ENCODE data around the gene XKR7. TPM values are rescaled to one million over a fixed set of nuclear protein-coding genes. Genes with fewer than 3 reads are reported as not detected.
"Not testable (repeated sequence)": the region's sequence is repeated elsewhere in the genome, so short reads cannot be mapped to it uniquely, and the experiment has no call there.

Gene XKR7, protein sequence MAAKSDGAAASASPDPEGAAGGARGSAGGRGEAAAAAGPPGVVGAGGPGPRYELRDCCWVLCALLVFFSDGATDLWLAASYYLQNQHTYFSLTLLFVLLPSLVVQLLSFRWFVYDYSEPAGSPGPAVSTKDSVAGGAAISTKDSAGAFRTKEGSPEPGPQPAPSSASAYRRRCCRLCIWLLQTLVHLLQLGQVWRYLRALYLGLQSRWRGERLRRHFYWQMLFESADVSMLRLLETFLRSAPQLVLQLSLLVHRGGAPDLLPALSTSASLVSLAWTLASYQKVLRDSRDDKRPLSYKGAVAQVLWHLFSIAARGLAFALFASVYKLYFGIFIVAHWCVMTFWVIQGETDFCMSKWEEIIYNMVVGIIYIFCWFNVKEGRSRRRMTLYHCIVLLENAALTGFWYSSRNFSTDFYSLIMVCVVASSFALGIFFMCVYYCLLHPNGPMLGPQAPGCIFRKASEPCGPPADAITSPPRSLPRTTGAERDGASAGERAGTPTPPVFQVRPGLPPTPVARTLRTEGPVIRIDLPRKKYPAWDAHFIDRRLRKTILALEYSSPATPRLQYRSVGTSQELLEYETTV
- not detected for total RNA-seq

DNA sequence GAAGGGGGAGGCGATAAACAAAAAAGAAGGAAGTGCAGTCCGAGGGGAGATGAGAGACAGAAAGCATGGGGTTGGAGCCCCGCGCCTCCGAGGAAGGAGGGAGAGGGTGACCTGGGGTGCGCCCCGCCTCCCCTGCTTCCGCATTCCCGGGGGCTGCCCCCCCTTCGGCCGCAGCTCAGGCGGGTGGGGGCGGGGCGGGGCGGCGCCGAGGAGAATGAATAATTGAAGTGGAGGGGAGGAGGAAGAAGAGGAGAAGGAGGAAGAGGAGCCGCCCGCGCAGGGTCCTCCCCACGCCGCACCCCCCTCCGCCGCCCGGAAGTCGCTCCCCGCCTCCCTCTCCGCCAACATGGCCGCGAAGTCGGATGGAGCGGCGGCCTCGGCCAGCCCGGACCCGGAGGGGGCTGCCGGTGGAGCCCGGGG, at the start of gene XKR7:
Gene XKR7 (plus strand): TSS at position 322 of the 420 bp plus-strand sequence. CDS start 25 bp downstream, at position 347.
- peak within 1 kb of the TSS; percentile 73 for H3K4me3 Mint-ChIP-seq
- H3K36me3 Mint-ChIP-seq: no peaks in the 10 kb centered on the region
- DNase-seq (no peak), ATAC-seq (peak; percentile 37)
- H3K27ac Mint-ChIP-seq: no peak within 1 kb of the TSS
- H3K27me3 Mint-ChIP-seq: peaks cover 48% of the 10 kb centered on the region
- H3K9me3 Mint-ChIP-seq (ENCODE audit: low read depth): no peaks in the 10 kb centered on the region
- peaks cover 7% of the 10 kb centered on the region for H3K4me1 Mint-ChIP-seq
- CTCF ChIA-PET: interaction anchor here (1.0 to 2.6 kb wide), 2 partner anchors 16 to 63 kb away, joined by 3 to 16 read pairs; partner anchors contain the start of gene PDRG1

DNA sequence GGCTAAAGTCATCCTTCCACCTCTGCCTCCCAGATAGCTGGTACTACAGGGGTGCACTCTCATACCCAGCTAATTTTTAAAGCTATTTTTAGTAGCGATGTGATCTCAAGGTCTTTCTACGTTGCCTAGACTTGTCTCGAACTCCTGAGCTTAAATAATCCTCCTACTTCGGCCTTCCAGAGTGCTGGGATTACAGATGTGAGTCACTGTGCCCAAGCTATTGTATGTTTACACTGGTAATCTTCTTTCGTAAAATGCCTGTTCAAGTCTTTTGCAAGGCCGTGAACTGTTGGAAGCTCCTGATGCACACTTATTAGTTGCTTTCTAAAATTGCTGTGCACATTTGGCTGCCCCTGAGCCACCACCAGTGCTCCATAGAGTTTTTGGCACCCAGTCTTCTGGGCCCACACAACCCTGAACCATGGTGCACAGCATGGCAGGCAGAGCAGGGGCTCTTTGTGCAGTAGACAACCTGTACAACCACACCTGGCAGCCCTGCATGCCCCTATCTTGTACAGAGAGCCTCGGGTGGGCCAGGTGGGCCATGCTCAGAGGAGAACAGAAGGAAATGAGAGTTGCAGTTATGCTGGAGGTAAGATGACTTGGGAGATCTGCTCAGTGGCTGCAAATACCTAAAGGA, 49.4 kb upstream of the XKR7 start:
- peaks cover 19% of the 10 kb centered on the region for H3K27me3 Mint-ChIP-seq
- H3K4me3 Mint-ChIP-seq: no peak overlapping the region
- H3K36me3 Mint-ChIP-seq: no peaks in the 10 kb centered on the region
- DNase-seq: no peak
- CTCF ChIA-PET: interaction anchor here (0.6 to 1.2 kb wide), 3 partner anchors 15 to 168 kb away, joined by 3 to 4 read pairs (median 3); no protein-coding TSS in a partner anchor
- no peak overlapping the region for H3K27ac Mint-ChIP-seq
- no peak for ATAC-seq
- H3K9me3 Mint-ChIP-seq (ENCODE audit: low read depth): no peaks in the 10 kb centered on the region
- no peaks in the 10 kb centered on the region for H3K4me1 Mint-ChIP-seq

DNA sequence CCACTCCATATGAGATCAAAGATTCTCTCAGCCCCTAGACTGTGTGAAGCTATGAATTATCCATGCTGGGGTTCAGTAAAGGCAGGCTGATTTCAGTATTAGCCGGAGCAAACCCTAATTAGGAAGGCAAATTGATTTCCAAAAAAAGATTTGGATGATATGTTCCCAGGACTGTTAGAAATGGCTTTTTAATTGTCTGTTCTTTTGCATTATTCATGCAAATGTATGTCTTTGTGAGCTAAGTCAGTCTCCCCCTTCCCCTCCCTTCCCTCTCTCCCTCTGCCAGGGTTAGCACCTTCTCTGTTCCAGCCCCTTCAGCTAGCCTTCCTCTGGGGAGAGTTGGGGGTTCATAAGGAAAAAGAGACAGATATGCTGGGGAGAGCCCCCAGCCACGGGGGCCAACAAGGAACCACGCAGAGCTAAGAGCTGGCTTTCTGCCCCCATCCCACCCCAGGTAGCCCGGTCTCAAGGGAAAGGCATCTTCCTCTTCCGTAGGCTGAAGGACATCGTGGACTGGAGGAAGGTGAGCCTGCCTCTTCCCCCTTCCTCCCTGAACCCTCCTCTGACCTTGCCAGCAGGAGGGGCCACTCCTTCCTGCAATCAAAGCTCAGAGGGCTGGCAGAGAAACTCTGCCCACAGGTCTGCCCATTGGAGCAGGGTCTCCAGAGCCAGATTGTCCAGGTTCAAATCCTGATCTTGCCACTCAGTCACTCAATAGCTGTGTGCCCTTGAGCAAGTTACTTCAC, 48.4 kb upstream of the XKR7 start:
- Mint-ChIP-seq H3K27me3 (peaks cover 19% of the 10 kb centered on the region), H3K4me3 (no peak overlapping the region), H3K27ac (no peak overlapping the region), H3K36me3 (no peaks in the 10 kb centered on the region), H3K9me3 (ENCODE audit: low read depth) (no peaks in the 10 kb centered on the region), H3K4me1 (no peaks in the 10 kb centered on the region)
- DNase-seq: no peak
- CTCF ChIA-PET: interaction anchor here (1.0 to 1.2 kb wide), 2 partner anchors 16 to 67 kb away, joined by 3 to 6 read pairs; no protein-coding TSS in a partner anchor
- no peak for ATAC-seq

DNA sequence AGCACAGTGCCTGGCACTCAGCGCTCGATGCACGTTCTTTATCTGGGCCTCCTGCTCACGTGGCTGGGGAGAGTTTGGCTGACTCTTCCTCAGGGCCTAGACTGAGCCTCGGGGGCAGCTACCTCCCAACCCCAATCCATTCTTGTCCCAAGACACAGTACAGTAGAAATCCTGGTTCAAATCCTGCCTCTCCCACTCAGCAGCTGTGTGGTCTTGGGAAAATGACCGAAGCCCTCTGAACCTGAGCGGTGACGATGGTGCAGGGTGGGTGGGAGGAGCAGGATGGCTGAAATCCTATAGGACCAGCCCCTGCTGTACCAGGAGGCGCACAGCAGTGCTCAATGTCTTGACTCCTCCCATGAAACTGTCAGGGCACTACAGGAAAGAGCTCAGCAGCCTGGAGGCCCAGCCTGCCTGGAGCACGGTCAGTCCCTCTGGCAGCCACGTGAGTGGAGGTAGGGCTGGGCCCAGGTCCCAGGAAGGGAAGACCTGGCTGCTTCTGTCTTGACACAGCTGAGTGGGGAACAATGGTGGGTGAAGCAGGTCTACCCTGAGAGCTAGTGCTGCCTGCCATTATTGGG, 47.6 kb upstream of the XKR7 start:
- Mint-ChIP-seq H3K4me1 (no peaks in the 10 kb centered on the region), H3K27me3 (peaks cover 19% of the 10 kb centered on the region), H3K27ac (no peak overlapping the region), H3K36me3 (no peaks in the 10 kb centered on the region), H3K4me3 (no peak overlapping the region), H3K9me3 (ENCODE audit: low read depth) (no peaks in the 10 kb centered on the region)
- DNase-seq (no peak), ATAC-seq (no peak)
- CTCF ChIA-PET: no interaction called here

DNA sequence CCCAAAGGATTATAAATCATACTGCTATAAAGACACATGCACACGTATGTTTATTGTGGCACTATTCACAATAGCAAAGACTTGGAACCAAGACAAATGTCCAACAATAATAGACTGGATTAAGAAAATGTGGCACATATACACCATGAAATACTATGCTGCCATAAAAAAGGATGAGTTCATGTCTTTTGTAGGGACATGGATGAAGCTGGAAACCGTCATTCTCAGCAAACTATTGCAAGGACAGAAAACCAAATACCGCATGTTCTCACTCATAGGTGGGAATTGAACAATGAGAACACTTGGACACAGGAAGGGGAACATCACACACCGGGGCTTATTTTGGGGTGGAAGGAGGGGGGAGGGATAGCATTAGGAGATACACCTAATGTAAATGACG, 46.5 kb upstream of the XKR7 start:
- peaks cover 24% of the 10 kb centered on the region for H3K27me3 Mint-ChIP-seq
- ATAC-seq; H3K9me3 Mint-ChIP-seq (ENCODE audit: low read depth); DNase-seq; H3K4me3 Mint-ChIP-seq; H3K27ac Mint-ChIP-seq; H3K4me1 Mint-ChIP-seq; CTCF ChIA-PET; H3K36me3 Mint-ChIP-seq: not testable (repeated sequence)

DNA sequence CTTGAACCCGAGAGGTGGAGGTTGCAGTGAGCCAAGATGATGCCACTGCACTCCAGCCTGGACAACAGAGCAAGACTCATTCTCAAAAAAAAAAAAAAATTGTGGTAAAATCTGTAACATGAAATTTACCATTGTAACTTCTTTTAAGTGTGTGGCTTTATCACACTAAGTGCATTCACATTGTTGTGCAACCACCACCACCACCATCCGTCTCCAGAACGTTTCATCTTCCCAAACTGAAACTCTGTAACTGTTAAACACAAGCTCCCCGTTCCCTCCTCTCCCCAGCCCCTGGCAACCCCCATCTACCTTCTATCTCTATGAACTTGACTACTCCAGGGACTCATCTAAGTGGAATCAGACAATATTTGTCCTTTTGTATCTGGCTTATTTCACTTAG, 45.8 kb upstream of the XKR7 start:
- Mint-ChIP-seq H3K27me3 (peaks cover 23% of the 10 kb centered on the region), H3K4me3 (no peak overlapping the region), H3K36me3 (no peaks in the 10 kb centered on the region), H3K9me3 (ENCODE audit: low read depth) (no peaks in the 10 kb centered on the region), H3K4me1 (no peaks in the 10 kb centered on the region), H3K27ac (no peak overlapping the region)
- no peak for DNase-seq
- ATAC-seq: no peak
- CTCF ChIA-PET: no interaction called here

DNA sequence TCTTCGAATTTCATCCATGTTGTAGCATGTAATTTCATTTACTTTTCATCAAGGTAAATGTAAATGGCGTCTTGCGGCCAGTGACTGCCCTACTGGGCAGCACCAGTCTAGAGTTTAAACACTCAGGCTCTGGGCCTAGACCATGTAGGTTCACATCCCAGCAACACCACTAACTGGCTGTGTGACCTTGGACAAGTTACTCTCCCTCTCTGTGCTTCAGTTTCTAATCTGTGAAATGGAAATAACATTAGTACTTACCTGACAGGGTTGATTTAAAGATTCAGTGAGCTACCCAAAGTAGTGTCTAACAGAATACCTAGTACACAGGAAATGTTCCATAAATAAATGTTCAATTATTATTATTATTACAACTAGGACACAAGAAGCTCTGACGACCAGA, 45.4 kb upstream of the XKR7 start:
- Mint-ChIP-seq H3K4me3 (no peak overlapping the region), H3K27me3 (peaks cover 22% of the 10 kb centered on the region), H3K4me1 (no peaks in the 10 kb centered on the region), H3K9me3 (ENCODE audit: low read depth) (no peaks in the 10 kb centered on the region), H3K27ac (no peak overlapping the region), H3K36me3 (no peaks in the 10 kb centered on the region)
- ATAC-seq (no peak), DNase-seq (no peak)
- CTCF ChIA-PET: no interaction called here

DNA sequence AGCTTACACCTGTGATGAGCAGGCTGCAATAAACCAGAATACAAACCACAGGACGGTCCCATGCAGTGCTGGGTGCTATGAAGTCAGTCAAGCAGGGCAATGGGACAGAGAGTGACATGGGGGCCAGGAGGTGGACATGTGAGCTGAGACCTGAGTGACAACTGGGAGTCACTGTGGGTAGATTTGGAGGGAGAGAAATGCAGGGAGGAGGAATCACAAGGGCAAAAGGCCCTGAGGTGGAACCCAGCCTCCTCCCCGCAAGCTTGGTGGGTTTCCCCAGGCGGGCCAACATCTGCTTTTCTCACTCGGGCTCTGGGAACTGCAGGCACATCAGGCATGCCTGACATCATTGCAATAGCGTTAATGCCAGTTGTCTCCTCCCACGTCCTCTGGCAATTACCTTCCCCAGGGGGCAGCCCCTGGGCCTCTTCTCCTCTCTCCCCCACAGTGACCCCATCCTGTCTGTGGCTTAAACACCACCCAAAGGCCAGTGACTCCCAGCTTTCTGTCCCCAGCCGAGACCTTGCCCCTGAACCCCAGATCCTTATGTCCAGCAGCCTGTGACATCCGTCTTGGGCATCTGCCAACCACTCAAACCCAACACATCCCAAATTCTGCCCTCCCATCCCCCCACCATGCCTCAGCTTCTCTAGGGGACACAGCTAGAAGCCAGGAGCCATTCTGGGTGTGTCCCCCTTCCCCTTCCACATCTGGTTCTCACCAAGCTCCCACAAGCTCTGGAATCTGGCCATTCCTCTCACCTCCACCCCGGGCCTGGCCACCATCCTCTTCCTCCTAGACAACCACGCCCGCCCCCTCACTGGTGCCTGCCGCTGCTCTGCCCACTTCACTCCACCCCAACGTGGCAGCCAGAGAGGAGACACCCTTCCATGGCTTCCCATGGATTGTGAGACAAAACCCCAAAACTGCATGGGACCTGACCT, 44.3 kb upstream of the XKR7 start:
- no peak for ATAC-seq
- Mint-ChIP-seq H3K27ac (no peak overlapping the region), H3K9me3 (ENCODE audit: low read depth) (no peaks in the 10 kb centered on the region), H3K27me3 (peaks cover 21% of the 10 kb centered on the region), H3K36me3 (no peaks in the 10 kb centered on the region), H3K4me3 (no peak overlapping the region), H3K4me1 (no peaks in the 10 kb centered on the region)
- no peak for DNase-seq
- CTCF ChIA-PET: no interaction called here

DNA sequence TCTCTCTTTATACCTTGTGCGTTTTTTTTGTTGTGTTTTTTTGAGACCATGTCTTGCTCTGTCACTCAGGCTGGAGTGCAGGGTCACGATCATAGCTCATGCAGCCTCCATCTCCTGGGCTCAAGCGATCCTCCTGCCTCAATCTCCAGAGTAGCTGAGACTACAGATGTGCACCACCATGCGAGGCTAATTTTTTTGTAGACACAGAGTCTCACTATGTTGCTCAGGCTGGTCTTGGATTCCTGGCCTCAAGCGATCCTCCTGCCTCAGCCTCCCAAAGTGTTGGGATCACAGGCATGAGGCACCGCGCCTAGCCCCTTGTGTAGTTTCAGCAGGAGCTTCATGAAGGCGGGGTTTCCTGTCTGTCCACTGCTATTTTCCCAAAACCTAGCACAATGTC, 43.4 kb upstream of the XKR7 start:
- peaks cover 19% of the 10 kb centered on the region for H3K27me3 Mint-ChIP-seq
- H3K27ac Mint-ChIP-seq: no peak overlapping the region
- H3K4me1 Mint-ChIP-seq: no peaks in the 10 kb centered on the region
- no peak overlapping the region for H3K4me3 Mint-ChIP-seq
- ATAC-seq (no peak), DNase-seq (no peak)
- no peaks in the 10 kb centered on the region for H3K36me3 Mint-ChIP-seq
- no peaks in the 10 kb centered on the region for H3K9me3 Mint-ChIP-seq (ENCODE audit: low read depth)
- CTCF ChIA-PET: no interaction called here

DNA sequence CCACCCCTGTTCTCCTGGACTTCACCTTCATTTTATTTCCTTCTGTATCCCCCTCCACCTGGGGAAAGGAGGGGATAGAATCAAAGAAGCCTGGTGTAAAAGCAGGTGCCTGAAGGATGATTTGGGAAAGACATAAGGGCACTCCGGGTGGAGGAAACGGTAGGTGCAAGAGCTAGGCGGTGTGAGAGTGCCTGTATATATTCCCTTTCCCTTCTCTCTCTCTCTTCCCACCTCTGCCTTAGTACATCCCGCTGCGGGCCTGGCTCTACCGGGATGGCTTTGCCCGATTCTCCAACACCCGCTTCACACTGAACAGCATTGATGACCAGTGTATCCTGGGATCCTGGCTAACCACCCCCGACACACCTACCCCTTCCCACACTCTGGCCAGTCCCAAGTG, 42.3 kb upstream of the XKR7 start:
- CTCF ChIA-PET: no interaction called here
- Mint-ChIP-seq H3K27ac (no peak overlapping the region), H3K27me3 (peaks cover 20% of the 10 kb centered on the region), H3K4me3 (no peak overlapping the region), H3K9me3 (ENCODE audit: low read depth) (no peaks in the 10 kb centered on the region), H3K4me1 (no peaks in the 10 kb centered on the region), H3K36me3 (no peaks in the 10 kb centered on the region)
- ATAC-seq: no peak
- no peak for DNase-seq

DNA sequence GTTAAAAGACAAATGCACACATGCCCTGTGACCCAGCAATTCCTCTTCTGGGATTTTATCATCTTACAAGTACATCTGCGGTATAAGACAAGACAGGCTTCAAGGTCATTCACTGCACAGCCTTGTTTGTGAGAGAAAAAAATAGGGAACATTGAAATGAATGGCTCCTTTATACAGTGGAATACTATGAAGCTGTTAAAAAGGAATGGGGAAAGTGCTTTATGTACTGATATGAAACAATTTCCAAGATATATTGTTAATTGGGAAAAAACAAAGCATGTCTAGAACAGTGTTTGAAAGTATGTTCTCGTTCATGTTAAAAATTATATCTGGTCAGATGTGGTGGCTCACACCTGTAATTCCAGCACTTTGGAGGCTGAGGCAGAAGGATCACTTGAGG, 41.5 kb upstream of the XKR7 start:
- Mint-ChIP-seq H3K4me3 (no peak overlapping the region), H3K27me3 (peaks cover 26% of the 10 kb centered on the region), H3K36me3 (no peaks in the 10 kb centered on the region), H3K9me3 (ENCODE audit: low read depth) (no peaks in the 10 kb centered on the region), H3K4me1 (no peaks in the 10 kb centered on the region), H3K27ac (no peak overlapping the region)
- CTCF ChIA-PET: no interaction called here
- ATAC-seq: no peak
- no peak for DNase-seq

DNA sequence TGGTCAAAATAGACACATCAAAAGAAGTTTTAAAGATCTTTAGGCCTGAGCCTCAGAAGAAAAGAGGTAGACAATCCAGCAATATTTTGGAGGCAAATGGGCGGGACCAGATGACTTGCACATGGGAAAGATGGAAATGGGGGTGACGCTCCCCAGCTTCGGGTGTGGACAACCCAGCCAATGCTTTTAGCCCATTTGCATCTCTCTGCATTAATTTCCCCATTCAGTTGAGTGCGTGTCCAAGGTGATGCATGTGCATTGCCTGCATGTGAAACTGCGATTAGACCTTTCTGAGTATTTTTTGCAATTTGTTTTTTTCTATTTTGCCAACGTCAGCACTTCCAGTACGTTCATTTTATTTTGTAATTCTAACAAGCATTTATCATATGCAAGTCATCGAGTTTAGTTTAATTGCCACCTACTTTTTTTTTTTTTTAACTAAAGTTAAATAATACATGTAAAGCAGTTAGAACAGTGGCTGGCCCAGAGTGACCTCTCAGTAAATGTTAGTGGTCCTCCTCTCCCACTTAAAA, 40.3 kb upstream of the XKR7 start:
- ATAC-seq (no peak), DNase-seq (no peak)
- CTCF ChIA-PET: no interaction called here
- Mint-ChIP-seq H3K4me1 (no peaks in the 10 kb centered on the region), H3K9me3 (ENCODE audit: low read depth) (no peaks in the 10 kb centered on the region), H3K36me3 (no peaks in the 10 kb centered on the region), H3K27me3 (peaks cover 27% of the 10 kb centered on the region), H3K4me3 (no peak overlapping the region), H3K27ac (no peak overlapping the region)
